ENCODE measurements around the gene HAGHL. TPM values are rescaled to one million over a fixed set of nuclear protein-coding genes. Genes with fewer than 3 reads are reported as not detected.

HAGHL gene
- total and polyA plus RNA-seq, 2 experiments from 2014 or later: 21.6 to 35.3 TPM

- H3K4me3 Mint-ChIP-seq: no peak overlapping the region
Measured at GRCh38 chr16:703406-703805, 23.5 kb upstream of the HAGHL start.

More at GRCh38 chr16:703406-703805, 23.5 kb upstream of the HAGHL start:
- Histone ChIP-seq H3K27ac (ENCODE audit: low read depth) (no peak overlapping the region), H3K9me2 (ENCODE audit: insufficient read depth) (no peaks in the 10 kb centered on the region), H3K4me3 (no peak overlapping the region), H3K4me2 (no peak overlapping the region), H4K20me1 (replicated peaks; ENCODE audit: insufficient read depth) (no peaks in the 10 kb centered on the region; the same call in 1 of the 2 replicates), H2AFZ (no peak overlapping the region), H3F3A (replicated peaks; ENCODE audit: low read depth) (0 out of 2 replicates have a peak, but pooled peaks cover 6% of the 10 kb centered on the region), H3K79me2 (replicated peaks; ENCODE audit: insufficient read depth) (no peaks in the 10 kb centered on the region), H3K27me3 (ENCODE audit: insufficient read depth) (peaks cover 93% of the 10 kb centered on the region), H3K4me1 (ENCODE audit: insufficient read depth) (no peaks in the 10 kb centered on the region), H3K36me3 (ENCODE audit: insufficient read depth) (no peaks in the 10 kb centered on the region)
- Mint-ChIP-seq H3K36me3 (ENCODE audit: low read depth) (no peaks in the 10 kb centered on the region), H3K4me1 (no peaks in the 10 kb centered on the region), H3K27me3 (ENCODE audit: insufficient read depth, low read depth, poor library complexity) (peaks cover 76% of the 10 kb centered on the region), H3K27ac (no peak overlapping the region), H3K9me3 (no peaks in the 10 kb centered on the region; the same call in 2 of the 3 replicates)
- TF ChIP-seq ZNF331 (CRISPR knock-in tag; IDR thresholded peaks at IDR 0.05; ENCODE audit: low read depth) (no peak), CREB1 (CRISPR knock-in tag; IDR thresholded peaks at IDR 0.05; ENCODE audit: low read depth) (no peak), REST (IDR thresholded peaks at IDR 0.05; ENCODE audit: unreplicated experiment) (no peak), CTCF (conservative IDR thresholded peaks at IDR 0.05; ENCODE audit: low read depth in 2 of 2) (no peak), STAT1 (IDR thresholded peaks at IDR 0.05; ENCODE audit: unreplicated experiment) (no peak), POLR2AphosphoS5 (IDR thresholded peaks at IDR 0.05; ENCODE audit: low read depth) (no peak), EZH2 (IDR thresholded peaks at IDR 0.05; ENCODE audit: low read depth, unreplicated experiment) (no peak), JUNB (IDR thresholded peaks at IDR 0.05; ENCODE audit: unreplicated experiment) (no peak), ETS1 (IDR thresholded peaks at IDR 0.05) (no peak), EZH2phosphoT487 (IDR thresholded peaks at IDR 0.05; ENCODE audit: unreplicated experiment) (no peak), NANOG (IDR thresholded peaks at IDR 0.05; ENCODE audit: borderline replicate concordance) (no peak), ZNF114 (CRISPR knock-in tag; IDR thresholded peaks at IDR 0.05) (no peak), ZNF462 (CRISPR knock-in tag; IDR thresholded peaks at IDR 0.05) (no peak)
- DNase-seq (ENCODE audit: low spot score): no peak
- ATAC-seq: no peak
